Measurements from ENCODE around the gene SYT7. TPM values are rescaled to one million over a fixed set of nuclear protein-coding genes. Genes with fewer than 3 reads are reported as not detected.

SYT7 gene
- total and polyA plus RNA-seq, 2 of the 4 experiments (the other 2 are of a cell fraction), result under 0.01 to 0.19 TPM

DNA sequence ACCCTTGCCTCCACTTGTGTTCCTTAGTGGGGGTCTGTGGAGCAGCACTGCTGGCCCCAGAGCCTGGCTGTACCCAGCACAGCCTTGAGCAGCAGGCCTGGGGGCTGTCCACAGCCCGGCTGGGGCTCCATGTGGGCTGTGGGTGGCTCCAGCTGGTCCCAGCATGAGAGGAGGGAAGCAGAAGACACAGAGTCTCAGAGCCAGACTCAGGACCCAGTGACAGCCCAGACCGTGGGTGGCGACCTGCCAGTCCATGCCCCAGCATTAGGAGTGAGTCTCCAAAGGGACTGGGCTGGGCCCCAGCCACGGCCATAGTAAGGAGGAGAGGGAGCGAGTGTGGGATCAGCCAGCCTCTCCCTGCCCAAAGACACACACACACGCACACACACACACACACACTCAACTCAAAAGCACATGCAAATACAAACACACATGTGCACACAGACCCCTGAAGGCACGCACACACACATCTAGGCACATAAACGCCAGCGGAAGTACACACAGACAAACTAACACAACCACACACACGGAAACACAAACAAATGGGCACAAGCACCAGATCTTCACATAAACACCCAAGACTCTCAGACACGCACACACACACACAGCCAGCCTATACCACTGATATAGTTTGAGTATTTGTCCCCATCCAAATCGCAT lies 89.0 kb downstream of the SYT7 start:
- no peak overlapping the region for H2AK5ac ChIP-seq (ENCODE audit: low read depth, low read length)
- no peak overlapping the region for H3K14ac ChIP-seq (replicated peaks; ENCODE audit: low read depth, low read length)
- no peaks in the 10 kb centered on the region for H3K79me1 ChIP-seq (ENCODE audit: low read depth in 1 of 2, low read length in 2 of 2)
- H3K4ac ChIP-seq (ENCODE audit: low read depth, low read length), result no peak overlapping the region
- no peak overlapping the region for H2BK20ac ChIP-seq (ENCODE audit: low read depth, low read length)
- H3K9ac ChIP-seq (ENCODE audit: low read depth, low read length), result no peak overlapping the region
- H3K4me1 ChIP-seq (ENCODE audit: control insufficient read depth, insufficient read depth, low read length), result peaks cover 25% of the 10 kb centered on the region
- no peak overlapping the region for H3K27ac ChIP-seq (ENCODE audit: insufficient read depth, low read length)
- H4K20me1 ChIP-seq (ENCODE audit: insufficient read depth, low read length), result no peaks in the 10 kb centered on the region
- ChIA-PET CTCF (interaction anchor here (0.7 to 0.9 kb wide), 2 partner anchors 25 to 1091 kb away, joined by 3 to 5 read pairs; no protein-coding TSS in a partner anchor), POLR2A (ENCODE audit: unreplicated experiment) (no interaction called here)
- ATAC-seq (ENCODE audit: low read depth) (no peak), DNase-seq (no peak)
- H3K23ac ChIP-seq (ENCODE audit: low read depth, low read length), result no peak overlapping the region
- no CpG with 5 or more reads among the region's 12 CpGs for WGBS, 2 experiments (ENCODE audit: extremely low coverage in 2 of 2, insufficient read length in 1 of 2)
- H2BK120ac ChIP-seq (ENCODE audit: low read depth, low read length), result no peak overlapping the region
- TF ChIP-seq CHD1 (IDR thresholded peaks at IDR 0.05; ENCODE audit: low read depth, low read length) (no peak), NFE2L2 (IDR thresholded peaks at IDR 0.05; ENCODE audit: low read depth, low read length) (no peak), RCOR1 (IDR thresholded peaks at IDR 0.05; ENCODE audit: insufficient replicate concordance, low read length) (no peak), MAFK (IDR thresholded peaks at IDR 0.05; ENCODE audit: low read depth, low read length) (no peak), MAZ (IDR thresholded peaks at IDR 0.05; ENCODE audit: borderline replicate concordance, low read depth, low read length) (no peak), MXI1 (IDR thresholded peaks at IDR 0.05; ENCODE audit: borderline replicate concordance, low read depth, low read length) (no peak), FOS (IDR thresholded peaks at IDR 0.05; ENCODE audit: low read depth, low read length) (no peak), RAD21 (IDR thresholded peaks at IDR 0.05; ENCODE audit: low read length) (no peak), SMC3 (IDR thresholded peaks at IDR 0.05; ENCODE audit: low read depth, low read length) (no peak), BHLHE40 (IDR thresholded peaks at IDR 0.05; ENCODE audit: low read depth, low read length) (no peak), CEBPB (IDR thresholded peaks at IDR 0.05; ENCODE audit: low read depth, low read length) (no peak), POLR2A (IDR thresholded peaks at IDR 0.05; ENCODE audit: low read depth, low read length) (no peak), RFX5 (IDR thresholded peaks at IDR 0.05; ENCODE audit: low read depth, low read length) (no peak)
- TF ChIP-seq, protein P1, sequence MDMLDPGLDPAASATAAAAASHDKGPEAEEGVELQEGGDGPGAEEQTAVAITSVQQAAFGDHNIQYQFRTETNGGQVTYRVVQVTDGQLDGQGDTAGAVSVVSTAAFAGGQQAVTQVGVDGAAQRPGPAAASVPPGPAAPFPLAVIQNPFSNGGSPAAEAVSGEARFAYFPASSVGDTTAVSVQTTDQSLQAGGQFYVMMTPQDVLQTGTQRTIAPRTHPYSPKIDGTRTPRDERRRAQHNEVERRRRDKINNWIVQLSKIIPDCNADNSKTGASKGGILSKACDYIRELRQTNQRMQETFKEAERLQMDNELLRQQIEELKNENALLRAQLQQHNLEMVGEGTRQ (IDR thresholded peaks at IDR 0.05; ENCODE audit: low read depth, low read length), result no peak
- TF ChIP-seq, protein P2, sequence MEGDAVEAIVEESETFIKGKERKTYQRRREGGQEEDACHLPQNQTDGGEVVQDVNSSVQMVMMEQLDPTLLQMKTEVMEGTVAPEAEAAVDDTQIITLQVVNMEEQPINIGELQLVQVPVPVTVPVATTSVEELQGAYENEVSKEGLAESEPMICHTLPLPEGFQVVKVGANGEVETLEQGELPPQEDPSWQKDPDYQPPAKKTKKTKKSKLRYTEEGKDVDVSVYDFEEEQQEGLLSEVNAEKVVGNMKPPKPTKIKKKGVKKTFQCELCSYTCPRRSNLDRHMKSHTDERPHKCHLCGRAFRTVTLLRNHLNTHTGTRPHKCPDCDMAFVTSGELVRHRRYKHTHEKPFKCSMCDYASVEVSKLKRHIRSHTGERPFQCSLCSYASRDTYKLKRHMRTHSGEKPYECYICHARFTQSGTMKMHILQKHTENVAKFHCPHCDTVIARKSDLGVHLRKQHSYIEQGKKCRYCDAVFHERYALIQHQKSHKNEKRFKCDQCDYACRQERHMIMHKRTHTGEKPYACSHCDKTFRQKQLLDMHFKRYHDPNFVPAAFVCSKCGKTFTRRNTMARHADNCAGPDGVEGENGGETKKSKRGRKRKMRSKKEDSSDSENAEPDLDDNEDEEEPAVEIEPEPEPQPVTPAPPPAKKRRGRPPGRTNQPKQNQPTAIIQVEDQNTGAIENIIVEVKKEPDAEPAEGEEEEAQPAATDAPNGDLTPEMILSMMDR (conservative IDR thresholded peaks at IDR 0.05; ENCODE audit: low read depth, low read length), result no peak
- TF ChIP-seq, protein P3, sequence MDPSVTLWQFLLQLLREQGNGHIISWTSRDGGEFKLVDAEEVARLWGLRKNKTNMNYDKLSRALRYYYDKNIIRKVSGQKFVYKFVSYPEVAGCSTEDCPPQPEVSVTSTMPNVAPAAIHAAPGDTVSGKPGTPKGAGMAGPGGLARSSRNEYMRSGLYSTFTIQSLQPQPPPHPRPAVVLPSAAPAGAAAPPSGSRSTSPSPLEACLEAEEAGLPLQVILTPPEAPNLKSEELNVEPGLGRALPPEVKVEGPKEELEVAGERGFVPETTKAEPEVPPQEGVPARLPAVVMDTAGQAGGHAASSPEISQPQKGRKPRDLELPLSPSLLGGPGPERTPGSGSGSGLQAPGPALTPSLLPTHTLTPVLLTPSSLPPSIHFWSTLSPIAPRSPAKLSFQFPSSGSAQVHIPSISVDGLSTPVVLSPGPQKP (IDR thresholded peaks at IDR 0.05; ENCODE audit: borderline replicate concordance, low read depth, low read length), result no peak
- no peaks in the 10 kb centered on the region for H3K9me3 ChIP-seq (ENCODE audit: control insufficient read depth, insufficient read depth, low read length)
- H3K4me3 ChIP-seq (ENCODE audit: insufficient read depth, low read depth, low read length), result no peak overlapping the region
- dilution Hi-C loops (cut with HindIII; ENCODE audit: low sequenced_read_pairs, unreplicated experiment) (no loop called here), intact Hi-C loops (cut with micrococcal nuclease) (no loop called here), in situ Hi-C loops (cut with MboI; ENCODE audit: low sequenced_read_pairs) (no loop called here)
- H3K56ac ChIP-seq (ENCODE audit: extremely low read depth, insufficient read depth, low read length), result no peak overlapping the region
- H3K27me3 ChIP-seq (ENCODE audit: control insufficient read depth, insufficient read depth, low read length), result peaks cover 5% of the 10 kb centered on the region; the same call in 1 of the 2 replicates
- peaks cover 4% of the 10 kb centered on the region; the same call in 1 of the 2 replicates for H3K9me1 ChIP-seq (ENCODE audit: insufficient read depth, low read length)
- H4K5ac ChIP-seq (ENCODE audit: low read depth, low read length), result no peak overlapping the region
- H3K18ac ChIP-seq (ENCODE audit: low read depth, low read length), result no peak overlapping the region
- H3K4me2 ChIP-seq (ENCODE audit: low read depth, low read length), result no peak overlapping the region
- no TSS peak for BruUV-seq (replicated peaks)
- peak overlapping the region; percentile 37 for H2AK9ac ChIP-seq (replicated peaks; ENCODE audit: low read depth, low read length, poor library complexity)
- H4K8ac ChIP-seq (ENCODE audit: low read depth in 2 of 2, low read length in 2 of 2), result no peak overlapping the region
- H2BK5ac ChIP-seq (ENCODE audit: low read depth, low read length, poor library complexity, severe bottlenecking), result no peak overlapping the region
- H2AFZ ChIP-seq (replicated peaks; ENCODE audit: low read length, poor library complexity), result no peak overlapping the region
- no peak overlapping the region for H2BK15ac ChIP-seq (ENCODE audit: low read depth, low read length)
- H4K91ac ChIP-seq (ENCODE audit: insufficient read depth, low read depth, low read length), result no peak overlapping the region
- H3K36me3 ChIP-seq (ENCODE audit: control insufficient read depth, insufficient read depth, low read length), result no peaks in the 10 kb centered on the region

All from IMR-90 (cell line).